Measurements from ENCODE around the gene GPAM.

GPAM gene

DNA sequence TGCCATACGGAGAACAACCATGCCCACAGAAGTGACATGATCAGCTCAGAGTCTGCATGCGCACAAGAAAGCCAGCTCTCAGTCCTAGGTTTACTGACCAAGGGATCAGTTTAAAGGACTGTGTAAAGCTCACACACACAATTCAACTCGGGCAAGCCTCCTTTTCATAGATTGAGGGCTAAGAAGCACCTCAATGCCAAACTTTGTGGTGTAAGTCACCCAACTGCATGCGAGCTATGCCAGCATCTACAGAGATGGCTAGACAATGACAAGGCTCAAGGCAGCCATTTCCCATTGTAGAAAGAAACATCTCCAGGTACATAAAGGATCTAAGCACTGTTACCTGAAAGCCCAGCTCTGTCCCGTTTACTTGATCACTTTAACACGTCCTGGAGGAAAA is 36.8 kb downstream of the GPAM start:
- no peak overlapping the region for H3K4me3 ChIP-seq (ENCODE audit: low read depth in 1 of 2, low read length in 2 of 2)
- ATAC-seq (ENCODE audit: insufficient read depth, low read depth) (no peak), DNase-seq (no peak)
- no peak overlapping the region for H3K4me2 ChIP-seq (ENCODE audit: insufficient read depth, low read length)
- no peaks in the 10 kb centered on the region for H3K27me3 ChIP-seq (ENCODE audit: insufficient read depth, low read length, poor library complexity)
- no peaks in the 10 kb centered on the region for H4K20me1 ChIP-seq (ENCODE audit: insufficient read depth, low read length)
- no peaks in the 10 kb centered on the region for H3K9me3 ChIP-seq (ENCODE audit: insufficient read depth, low read length, severe bottlenecking)
- no peak overlapping the region for H2AFZ ChIP-seq (ENCODE audit: low read depth, low read length)
- H3K9ac ChIP-seq (ENCODE audit: low read depth, low read length), result no peak overlapping the region
- H3K4me1 ChIP-seq (ENCODE audit: insufficient read depth, low read length), result no peaks in the 10 kb centered on the region
- H3K36me3 ChIP-seq (ENCODE audit: insufficient read depth, low read length), result no peaks in the 10 kb centered on the region; the same call in 1 of the 2 replicates
- no peak overlapping the region for H3K27ac ChIP-seq (ENCODE audit: low read length)
- no peaks in the 10 kb centered on the region for H3K79me2 ChIP-seq (ENCODE audit: insufficient read depth, low read length)
- no peak for TF ChIP-seq EZH2 (IDR thresholded peaks at IDR 0.05; ENCODE audit: borderline replicate concordance, low read depth, low read length, severe bottlenecking)
- TF ChIP-seq, protein P1, sequence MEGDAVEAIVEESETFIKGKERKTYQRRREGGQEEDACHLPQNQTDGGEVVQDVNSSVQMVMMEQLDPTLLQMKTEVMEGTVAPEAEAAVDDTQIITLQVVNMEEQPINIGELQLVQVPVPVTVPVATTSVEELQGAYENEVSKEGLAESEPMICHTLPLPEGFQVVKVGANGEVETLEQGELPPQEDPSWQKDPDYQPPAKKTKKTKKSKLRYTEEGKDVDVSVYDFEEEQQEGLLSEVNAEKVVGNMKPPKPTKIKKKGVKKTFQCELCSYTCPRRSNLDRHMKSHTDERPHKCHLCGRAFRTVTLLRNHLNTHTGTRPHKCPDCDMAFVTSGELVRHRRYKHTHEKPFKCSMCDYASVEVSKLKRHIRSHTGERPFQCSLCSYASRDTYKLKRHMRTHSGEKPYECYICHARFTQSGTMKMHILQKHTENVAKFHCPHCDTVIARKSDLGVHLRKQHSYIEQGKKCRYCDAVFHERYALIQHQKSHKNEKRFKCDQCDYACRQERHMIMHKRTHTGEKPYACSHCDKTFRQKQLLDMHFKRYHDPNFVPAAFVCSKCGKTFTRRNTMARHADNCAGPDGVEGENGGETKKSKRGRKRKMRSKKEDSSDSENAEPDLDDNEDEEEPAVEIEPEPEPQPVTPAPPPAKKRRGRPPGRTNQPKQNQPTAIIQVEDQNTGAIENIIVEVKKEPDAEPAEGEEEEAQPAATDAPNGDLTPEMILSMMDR (IDR thresholded peaks at IDR 0.05; ENCODE audit: borderline replicate concordance, extremely low read depth, low read length, poor library complexity, severe bottlenecking), result no peak

DNA sequence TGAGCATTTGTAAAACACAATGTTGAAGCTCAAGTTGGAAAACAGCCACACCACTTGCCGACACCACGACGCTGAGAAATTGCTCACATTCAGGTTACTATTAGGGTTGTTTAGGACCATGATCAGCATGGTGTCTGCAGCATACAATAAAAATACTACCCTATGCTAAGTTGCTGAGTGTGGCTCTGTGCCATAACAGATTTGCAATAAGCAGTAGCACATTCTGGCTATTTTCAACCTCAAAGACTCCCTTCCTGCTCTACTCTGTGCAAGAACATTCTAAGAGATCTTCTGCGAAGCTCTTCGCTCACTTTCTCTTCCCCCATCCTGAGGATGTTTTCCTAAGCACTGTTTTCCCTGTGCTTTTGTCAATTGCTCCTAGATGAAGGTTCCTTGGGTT is 38.3 kb downstream of the GPAM start:
- Histone ChIP-seq H3K36me3 (ENCODE audit: insufficient read depth, low read length) (no peaks in the 10 kb centered on the region; the same call in 1 of the 2 replicates), H3K27ac (ENCODE audit: low read length) (no peak overlapping the region), H2AFZ (ENCODE audit: low read depth, low read length) (no peak overlapping the region), H3K9me3 (ENCODE audit: insufficient read depth, low read length, severe bottlenecking) (no peaks in the 10 kb centered on the region), H3K79me2 (ENCODE audit: insufficient read depth, low read length) (no peaks in the 10 kb centered on the region), H3K4me1 (ENCODE audit: insufficient read depth, low read length) (no peaks in the 10 kb centered on the region), H3K27me3 (ENCODE audit: insufficient read depth, low read length, poor library complexity) (no peaks in the 10 kb centered on the region), H3K4me3 (ENCODE audit: low read depth in 1 of 2, low read length in 2 of 2) (no peak overlapping the region), H3K4me2 (ENCODE audit: insufficient read depth, low read length) (no peak overlapping the region), H3K9ac (ENCODE audit: low read depth, low read length) (no peak overlapping the region), H4K20me1 (ENCODE audit: insufficient read depth, low read length) (no peaks in the 10 kb centered on the region)
- no peak for ATAC-seq (ENCODE audit: insufficient read depth, low read depth)
- DNase-seq, result no peak
- TF ChIP-seq, protein P1 (IDR thresholded peaks at IDR 0.05; ENCODE audit: borderline replicate concordance, extremely low read depth, low read length, poor library complexity, severe bottlenecking), result no peak
- no peak for TF ChIP-seq EZH2 (IDR thresholded peaks at IDR 0.05; ENCODE audit: borderline replicate concordance, low read depth, low read length, severe bottlenecking)

DNA sequence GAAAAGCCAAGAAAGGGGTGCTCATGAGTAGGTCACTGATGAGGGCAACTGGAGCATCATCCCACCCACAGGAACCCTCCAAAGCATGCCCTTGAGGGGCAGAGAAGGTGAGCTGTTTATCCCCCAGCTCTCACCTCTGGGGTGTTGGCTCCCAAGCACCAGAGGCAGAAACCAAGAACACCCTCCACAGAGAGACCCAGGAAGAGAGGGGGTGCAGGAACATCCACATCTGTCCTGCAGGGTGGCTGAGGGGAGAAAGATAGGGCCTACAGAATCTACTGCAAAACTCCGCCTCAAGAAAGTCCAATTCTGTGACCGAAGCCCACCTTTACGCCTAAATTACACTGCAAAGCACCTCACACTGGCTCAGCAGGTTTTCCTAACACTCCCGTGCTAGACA is 40.1 kb downstream of the GPAM start:
- Histone ChIP-seq H3K27ac (ENCODE audit: low read length) (no peak overlapping the region), H3K9ac (ENCODE audit: low read depth, low read length) (no peak overlapping the region), H4K20me1 (ENCODE audit: insufficient read depth, low read length) (no peaks in the 10 kb centered on the region), H3K4me2 (ENCODE audit: insufficient read depth, low read length) (no peak overlapping the region), H2AFZ (ENCODE audit: low read depth, low read length) (no peak overlapping the region), H3K36me3 (ENCODE audit: insufficient read depth, low read length) (no peaks in the 10 kb centered on the region; the same call in 1 of the 2 replicates), H3K79me2 (ENCODE audit: insufficient read depth, low read length) (no peaks in the 10 kb centered on the region), H3K27me3 (ENCODE audit: insufficient read depth, low read length, poor library complexity) (no peaks in the 10 kb centered on the region), H3K9me3 (ENCODE audit: insufficient read depth, low read length, severe bottlenecking) (no peaks in the 10 kb centered on the region), H3K4me3 (ENCODE audit: low read depth in 1 of 2, low read length in 2 of 2) (no peak overlapping the region), H3K4me1 (ENCODE audit: insufficient read depth, low read length) (no peaks in the 10 kb centered on the region)
- no peak for ATAC-seq (ENCODE audit: insufficient read depth, low read depth)
- no peak for DNase-seq
- no peak for TF ChIP-seq EZH2 (IDR thresholded peaks at IDR 0.05; ENCODE audit: borderline replicate concordance, low read depth, low read length, severe bottlenecking)
- TF ChIP-seq, protein P1 (IDR thresholded peaks at IDR 0.05; ENCODE audit: borderline replicate concordance, extremely low read depth, low read length, poor library complexity, severe bottlenecking), result no peak

DNA sequence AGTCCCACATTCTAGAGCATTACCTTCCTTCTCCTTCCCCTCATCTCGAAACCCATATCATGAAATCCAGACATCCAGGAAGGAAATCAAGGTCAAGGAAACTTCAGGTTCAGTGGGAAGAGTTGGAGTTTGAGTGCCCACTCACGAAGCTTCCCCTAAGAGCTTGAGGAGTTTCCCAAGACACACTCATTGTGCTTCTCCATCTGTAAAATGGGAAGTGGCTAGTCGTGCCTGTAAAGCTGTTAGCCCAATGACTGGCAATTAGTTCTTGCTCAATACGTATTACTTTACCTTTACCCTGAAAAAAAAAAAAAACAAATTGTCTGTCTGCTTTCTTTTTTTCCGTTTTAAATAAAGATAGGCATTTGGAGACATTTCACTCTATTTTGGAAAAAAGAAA is 42.3 kb downstream of the GPAM start:
- Histone ChIP-seq H4K20me1 (ENCODE audit: insufficient read depth, low read length) (no peaks in the 10 kb centered on the region), H3K4me2 (ENCODE audit: insufficient read depth, low read length) (no peak overlapping the region), H3K27me3 (ENCODE audit: insufficient read depth, low read length, poor library complexity) (no peaks in the 10 kb centered on the region), H3K79me2 (ENCODE audit: insufficient read depth, low read length) (no peaks in the 10 kb centered on the region), H3K27ac (ENCODE audit: low read length) (no peak overlapping the region), H3K36me3 (ENCODE audit: insufficient read depth, low read length) (no peaks in the 10 kb centered on the region), H3K4me1 (ENCODE audit: insufficient read depth, low read length) (no peaks in the 10 kb centered on the region), H3K9ac (ENCODE audit: low read depth, low read length) (no peak overlapping the region), H3K9me3 (ENCODE audit: insufficient read depth, low read length, severe bottlenecking) (no peaks in the 10 kb centered on the region), H3K4me3 (ENCODE audit: low read depth in 1 of 2, low read length in 2 of 2) (no peak overlapping the region), H2AFZ (ENCODE audit: low read depth, low read length) (no peak overlapping the region)
- TF ChIP-seq, protein P1 (IDR thresholded peaks at IDR 0.05; ENCODE audit: borderline replicate concordance, extremely low read depth, low read length, poor library complexity, severe bottlenecking), result no peak
- TF ChIP-seq EZH2 (IDR thresholded peaks at IDR 0.05; ENCODE audit: borderline replicate concordance, low read depth, low read length, severe bottlenecking), result no peak
- DNase-seq (no peak), ATAC-seq (ENCODE audit: insufficient read depth, low read depth) (no peak)
